ENCODE results near the gene PRKCSH. TPM values are rescaled to one million over a fixed set of nuclear protein-coding genes. Genes with fewer than 3 reads are reported as not detected.

PRKCSH gene
- total and polyA plus RNA-seq, 2 donors (not counting 1 experiment from before 2014, with no cell fraction given): 259 to 402 TPM

GRCh38 chr19:11404588-11405222 lies 30.7 kb upstream of the PRKCSH start:
- no peak overlapping the region for H3K27ac ChIP-seq (ENCODE audit: low read length in 2 of 2)
- ChIA-PET CTCF (interaction anchor here (0.9 to 2.9 kb wide), 4 partner anchors 14 to 27 kb away, joined by 3 to 17 read pairs (median 4); partner anchors contain the start of gene RGL3), POLR2A (no interaction called here)
- H3K79me2 ChIP-seq (ENCODE audit: control insufficient read depth, insufficient read depth, low read length): no peaks in the 10 kb centered on the region
- H3K4me2 ChIP-seq (replicated peaks; ENCODE audit: low read depth, low read length, poor library complexity, severe bottlenecking): no peak overlapping the region
- TF ChIP-seq EZH2 (IDR thresholded peaks at IDR 0.05; ENCODE audit: borderline replicate concordance, insufficient read depth, low read depth, low read length, poor library complexity, severe bottlenecking) (no peak), CTCF (IDR thresholded peaks at IDR 0.05) (no peak)
- H3K36me3 ChIP-seq (replicated peaks in 1 of 2; ENCODE audit: control extremely low read depth in 1 of 2, control insufficient read depth in 1 of 2, extremely low read depth in 1 of 2, insufficient read depth in 2 of 2, low read length in 1 of 2): no peaks in the 10 kb centered on the region
- no peaks in the 10 kb centered on the region for H3K9me3 ChIP-seq (ENCODE audit: control extremely low read depth in 1 of 3, control insufficient read depth in 2 of 3, insufficient read depth in 1 of 3, low read length in 2 of 3)
- Mint-ChIP-seq H3K27me3 (peaks cover 10% of the 10 kb centered on the region), H3K27ac (no peak overlapping the region), H3K9me3 (ENCODE audit: insufficient read depth) (no peaks in the 10 kb centered on the region), H3K4me3 (no peak overlapping the region), H3K4me1 (peaks cover 3% of the 10 kb centered on the region)
- no peak overlapping the region for H2AFZ ChIP-seq (ENCODE audit: insufficient read depth, low read depth, low read length, poor library complexity, severe bottlenecking)
- H4K20me1 ChIP-seq (ENCODE audit: control insufficient read depth, insufficient read depth, low read length, poor library complexity, severe bottlenecking): no peaks in the 10 kb centered on the region
- H3K4me1 ChIP-seq (ENCODE audit: control insufficient read depth in 2 of 2, insufficient read depth in 2 of 2, low read length in 2 of 2): peaks cover 5 to 7% of the 10 kb centered on the region in 2 donors
- H3K9ac ChIP-seq (ENCODE audit: low read length): no peak overlapping the region
- DNase-seq: no peak
- no peak overlapping the region for H3K4me3 ChIP-seq (ENCODE audit: control extremely low read depth in 1 of 5, extremely low read depth in 1 of 5, insufficient read depth in 1 of 5, low read depth in 2 of 5, low read length in 4 of 5)
- intact Hi-C loops (cut with micrococcal nuclease): no loop called here
- peaks cover 0 to 24% (median 4%) of the 10 kb centered on the region in 4 experiments for H3K27me3 ChIP-seq (replicated peaks in 1 of 4; ENCODE audit: control extremely low read depth in 1 of 4, control insufficient read depth in 3 of 4, insufficient read depth in 4 of 4, low read length in 3 of 4)
- no peak for ATAC-seq (ENCODE audit: low read depth)
- WGBS (ENCODE audit: insufficient coverage): 84% methylated on average over 8 of the region's 9 CpGs
